Endothelial cell (in vitro differentiated cells): ENCODE measurements around the gene GPR176. TPM values are rescaled to one million over a fixed set of nuclear protein-coding genes. Genes with fewer than 3 reads are reported as not detected.

Experiments used
- DNase-seq: peaks from one replicate; pipeline ENCODE4 v3.0.0; 2021; ENCODE audit warnings: low spot score
- H3K27ac Mint-ChIP-seq: one replicate; pipeline ENCODE4 v1.8.0; 2021; ENCODE audit warnings: mixed read lengths, inconsistent platforms; ENCODE audit not compliant: unreplicated experiment
- H3K27me3 Mint-ChIP-seq: one replicate; pipeline ENCODE4 v1.8.0; 2021; ENCODE audit warnings: mild to moderate bottlenecking, moderate library complexity, mixed read lengths, inconsistent platforms; ENCODE audit not compliant: unreplicated experiment
- H3K36me3 Mint-ChIP-seq: one replicate; pipeline ENCODE4 v1.8.0; 2021; ENCODE audit warnings: mild to moderate bottlenecking, low read depth, mixed read lengths, inconsistent platforms; ENCODE audit not compliant: unreplicated experiment
- H3K4me1 Mint-ChIP-seq: one replicate; pipeline ENCODE4 v1.8.0; 2021; ENCODE audit warnings: mild to moderate bottlenecking, mixed read lengths, inconsistent platforms; ENCODE audit not compliant: unreplicated experiment
- H3K4me3 Mint-ChIP-seq: one replicate; pipeline ENCODE4 v1.8.0; 2021; ENCODE audit warnings: mild to moderate bottlenecking, mixed read lengths, inconsistent platforms; ENCODE audit not compliant: unreplicated experiment
- H3K9me3 Mint-ChIP-seq: one replicate; pipeline ENCODE4 v1.8.0; 2021; ENCODE audit warnings: mixed read lengths, inconsistent platforms; ENCODE audit not compliant: unreplicated experiment
- CTCF ChIP-seq: fragments of 200-600 bp; sonication (generic); IDR thresholded peaks from one replicate; pipeline ENCODE4 v1.5.0; 2021; ENCODE audit warnings: antibody characterized with exemption; ENCODE audit not compliant: unreplicated experiment
- total RNA-seq: library from RNA; stranded (reverse); fragmentation: NEBNext Ultra II Directional; extraction: Animal tissue kit (Norgen Biotek cat#: 25700); gene quantifications from one replicate; pipeline ENCODE4 v1.2.1, GENCODE V29; 2021; ENCODE audit not compliant: unreplicated experiment

The GPR176 gene
- total RNA-seq, 1 donor from 2014 or later = 2.4 TPM

- TF ChIP-seq CTCF = no peak
- H3K4me1 Mint-ChIP-seq = peaks cover 5% of the 10 kb centered on the region
- H3K27me3 Mint-ChIP-seq = no peaks in the 10 kb centered on the region
These were observed 11.1 kb downstream of the GPR176 start for GRCh38 chr15:39909007-39909406.

GRCh38 chr15:39908186-39908585 lies 11.9 kb downstream of the GPR176 start:
- no peaks in the 10 kb centered on the region for H3K27me3 Mint-ChIP-seq
- no peaks in the 10 kb centered on the region for H3K9me3 Mint-ChIP-seq
- H3K36me3 Mint-ChIP-seq = no peaks in the 10 kb centered on the region
- H3K4me1 Mint-ChIP-seq = peaks cover 5% of the 10 kb centered on the region
- TF ChIP-seq CTCF = no peak
- H3K4me3 Mint-ChIP-seq = no peak overlapping the region
- no peak for DNase-seq
- H3K27ac Mint-ChIP-seq = no peak overlapping the region

More at GRCh38 chr15:39909007-39909406, 11.1 kb downstream of the GPR176 start:
- Mint-ChIP-seq H3K27ac (no peak overlapping the region), H3K9me3 (no peaks in the 10 kb centered on the region), H3K4me3 (no peak overlapping the region), H3K36me3 (no peaks in the 10 kb centered on the region)
- DNase-seq = no peak

- Mint-ChIP-seq H3K36me3 (no peaks in the 10 kb centered on the region), H3K27ac (no peak overlapping the region), H3K4me3 (no peak overlapping the region), H3K9me3 (no peaks in the 10 kb centered on the region), H3K27me3 (no peaks in the 10 kb centered on the region), H3K4me1 (peaks cover 5% of the 10 kb centered on the region)
- no peak for DNase-seq
- no peak for TF ChIP-seq CTCF
These were observed 12.8 kb downstream of the GPR176 start for GRCh38 chr15:39907216-39907615.

- Mint-ChIP-seq H3K9me3 (no peaks in the 10 kb centered on the region), H3K4me1 (peaks cover 3% of the 10 kb centered on the region), H3K4me3 (no peak overlapping the region), H3K27ac (no peak overlapping the region), H3K27me3 (no peaks in the 10 kb centered on the region), H3K36me3 (no peaks in the 10 kb centered on the region)
- DNase-seq = no peak
- no peak for TF ChIP-seq CTCF
These were observed 16.0 kb downstream of the GPR176 start for GRCh38 chr15:39904115-39904514.

- H3K4me1 Mint-ChIP-seq = no peaks in the 10 kb centered on the region
- no peak for TF ChIP-seq CTCF
- no peaks in the 10 kb centered on the region for H3K9me3 Mint-ChIP-seq
- H3K4me3 Mint-ChIP-seq = no peak overlapping the region
- no peak overlapping the region for H3K27ac Mint-ChIP-seq
- no peak for DNase-seq
- peaks cover 3% of the 10 kb centered on the region for H3K36me3 Mint-ChIP-seq
- peaks cover 1% of the 10 kb centered on the region for H3K27me3 Mint-ChIP-seq
These were observed 21.7 kb downstream of the GPR176 start for GRCh38 chr15:39898317-39898716.
